SK-N-SH (cell line): ENCODE measurements around the gene ABCB9. TPM values are rescaled to one million over a fixed set of nuclear protein-coding genes. Genes with fewer than 3 reads are reported as not detected.

Source experiments
- CTCF ChIA-PET: fragments of 300-600, 350-600 bp; formaldehyde crosslinking; extraction: SDS; loops from one replicate; lab custom pipeline; 2021; lab: Yijun Ruan, JAX
- POLR2A ChIA-PET: fragments of 350-600 bp; sonication (Branson Sonifier 250); formaldehyde crosslinking; extraction: SDS; loops from one replicate; lab custom pipeline; 2020; ENCODE audit warnings: antibody characterized with exemption, inconsistent platforms; lab: Yijun Ruan, JAX
- DNase-seq: peaks from one replicate; pipeline ENCODE4 v3.0.0; 2012
- H2AFZ ChIP-seq: fragments of 200-600 bp; sonication (generic); 2 replicates; pipeline ENCODE4 v1.8.1; 2016; ENCODE audit warnings: antibody characterized with exemption, mild to moderate bottlenecking, low read depth
- H3F3A ChIP-seq: fragments of 200-600 bp; sonication (generic); replicated peaks from 2 replicates; pipeline ENCODE3; 2016; ENCODE audit warnings: antibody characterized with exemption, mild to moderate bottlenecking; ENCODE audit not compliant: insufficient read depth
- H3K27ac ChIP-seq, 2 experiments: fragments of 200-500 bp in 1 of 2; fragments of 200-600 bp in 1 of 2; sonication (Bioruptor generic) in 1 of 2; sonication (generic), shearing (Covaris generic) in 1 of 2; 2 replicates each; pipeline versions ENCODE4 v1.5.1 to v1.6.1; 2014 to 2016; ENCODE audit warnings: low read depth in 2 of 2, inconsistent platforms in 1 of 2, low read length in 1 of 2, mild to moderate bottlenecking in 1 of 2, mixed read lengths in 1 of 2
- H3K27me3 ChIP-seq: fragments of 200-600 bp; sonication (generic), shearing (Covaris generic); 2 replicates; pipeline ENCODE4 v1.6.1; 2016; ENCODE audit warnings: mixed run types; ENCODE audit not compliant: insufficient read depth
- H3K36me3 ChIP-seq, 2 experiments: fragments of 200-500 bp in 1 of 2; fragments of 200-600 bp in 1 of 2; sonication (Bioruptor generic) in 1 of 2; sonication (generic) in 1 of 2; replicated peaks in 1 of 2; 2 replicates each; pipeline versions ENCODE3 to v1.5.1; 2014 to 2016; ENCODE audit warnings: low read length in 1 of 2, mild to moderate bottlenecking in 1 of 2; ENCODE audit not compliant: insufficient read depth in 2 of 2, control insufficient read depth in 1 of 2
- H3K4me1 ChIP-seq, 2 experiments: fragments of 200-500 bp in 1 of 2; fragments of 200-600 bp in 1 of 2; sonication (Bioruptor generic) in 1 of 2; sonication (generic), shearing (Covaris generic) in 1 of 2; 2 replicates each; pipeline versions ENCODE4 v1.5.1 to v1.6.1; 2014 to 2016; ENCODE audit warnings: low read depth in 1 of 2, low read length in 1 of 2, mixed run types in 1 of 2; ENCODE audit not compliant: insufficient read depth in 2 of 2, control insufficient read depth in 1 of 2
- H3K4me2 ChIP-seq: fragments of 200-600 bp; sonication (generic), shearing (Covaris generic); 2 replicates; pipeline ENCODE4 v1.6.1; 2017; ENCODE audit warnings: mixed run types
- H3K4me3 ChIP-seq, 2 experiments: fragments of 200-500 bp in 1 of 2; fragments of 200-600 bp in 1 of 2; sonication (Bioruptor generic) in 1 of 2; sonication (generic), shearing (Covaris generic) in 1 of 2; 2 replicates each; pipeline versions ENCODE4 v1.5.1 to v1.8.1; 2014 to 2016; ENCODE audit warnings: low read depth in 2 of 2, inconsistent platforms in 1 of 2, low read length in 1 of 2, mild to moderate bottlenecking in 1 of 2, mixed read lengths in 1 of 2, moderate library complexity in 1 of 2
- H3K79me2 ChIP-seq: fragments of 200-600 bp; sonication (generic); 2 replicates; pipeline ENCODE4 v1.8.1; 2017; ENCODE audit warnings: mild to moderate bottlenecking; ENCODE audit not compliant: insufficient read depth
- H3K9ac ChIP-seq: fragments of 200-600 bp; sonication (generic); 2 replicates; pipeline ENCODE4 v1.6.1; 2017; ENCODE audit warnings: mixed run types
- H3K9me2 ChIP-seq: fragments of 200-600 bp; sonication (generic); 2 replicates; pipeline ENCODE4 v1.6.1; 2017; ENCODE audit warnings: mixed run types
- H3K9me3 ChIP-seq: fragments of 200-600 bp; sonication (generic); 2 replicates; pipeline ENCODE4 v1.6.1; 2017; ENCODE audit warnings: mixed run types, mild to moderate bottlenecking, moderate library complexity
- H4K20me1 ChIP-seq: fragments of 200-600 bp; sonication (generic); 2 replicates; pipeline ENCODE4 v1.6.1; 2017; ENCODE audit warnings: mild to moderate bottlenecking, mixed run types; ENCODE audit not compliant: insufficient read depth
- CHD2 ChIP-seq: fragments of 150-350 bp; IDR thresholded peaks from 2 replicates; pipeline ENCODE4 v1.6.1; 2018; ENCODE audit warnings: low read length; ENCODE audit not compliant: partially characterized antibody
- ELF1 ChIP-seq: IDR thresholded peaks from 2 replicates; pipeline ENCODE4 v1.4.0; 2012
- FOSL2 ChIP-seq: IDR thresholded peaks from 2 replicates; pipeline ENCODE4 v1.4.0; 2012; ENCODE audit warnings: low read depth, mild to moderate bottlenecking, moderate library complexity, borderline replicate concordance
- GATA2 ChIP-seq: sonication (generic); formaldehyde crosslinking; IDR thresholded peaks from 2 replicates; pipeline ENCODE4 v1.5.0; 2020; ENCODE audit warnings: mild to moderate bottlenecking, missing genetic modification reagents
- MEF2A ChIP-seq: IDR thresholded peaks from 2 replicates; pipeline ENCODE4 v1.4.0; 2012; ENCODE audit warnings: low read depth, borderline replicate concordance
- NFIC ChIP-seq: IDR thresholded peaks from 2 replicates; pipeline ENCODE4 v1.4.0; 2012; ENCODE audit warnings: borderline replicate concordance
- RCOR1 ChIP-seq: fragments of 150-350 bp; IDR thresholded peaks from 2 replicates; pipeline ENCODE4 v1.6.1; 2017; ENCODE audit warnings: antibody characterized with exemption, low read length
- SMC3 ChIP-seq: IDR thresholded peaks from 2 replicates; pipeline ENCODE4 v1.6.1; 2012; ENCODE audit warnings: low read depth, low read length, improper control_type of control experiment
- TCF12 ChIP-seq: IDR thresholded peaks from 2 replicates; pipeline ENCODE4 v1.4.0; 2012
- TEAD4 ChIP-seq: IDR thresholded peaks from 2 replicates; pipeline ENCODE4 v1.4.0; 2012; ENCODE audit warnings: mild to moderate bottlenecking, borderline replicate concordance; ENCODE audit not compliant: insufficient read depth
- WGBS: methylation state at CpG from one replicate; pipeline ENCODE4 v1.1.6; 2017; ENCODE audit warnings: low lambda C conversion rate; 5-methylcytosine and 5-hydroxymethylcytosine counted together
- polyA plus RNA-seq, 3 experiments: library from polyadenylated mRNA; depleted of rRNA; stranded (reverse); fragments of >200 nt; gene quantifications; 2 replicates each; pipeline ENCODE4 v1.2.3, GENCODE V29; 2012
- TF ChIP-seq, protein P1 (sequence below): IDR thresholded peaks from 2 replicates; pipeline ENCODE4 v1.4.0; 2012; ENCODE audit warnings: low read depth, borderline replicate concordance
- TF ChIP-seq, protein P2 (sequence below): IDR thresholded peaks from 2 replicates; pipeline ENCODE4 v1.4.0; 2012; ENCODE audit warnings: low read depth, borderline replicate concordance
- TF ChIP-seq, protein P3 (sequence below): IDR thresholded peaks from 2 replicates; pipeline ENCODE4; 2012
- TF ChIP-seq, protein P4 (sequence below): fragments of 150-350 bp; IDR thresholded peaks from 2 replicates; pipeline ENCODE4 v1.6.1; 2016; ENCODE audit warnings: mild to moderate bottlenecking, low read depth, low read length
- TF ChIP-seq, protein P5 (sequence below): IDR thresholded peaks from 2 replicates; pipeline ENCODE4 v1.4.0; 2012; ENCODE audit warnings: low read depth
- TF ChIP-seq, protein P6 (sequence below): IDR thresholded peaks from 2 replicates; pipeline ENCODE4 v1.6.1; 2012; ENCODE audit warnings: mild to moderate bottlenecking, low read depth, low read length, moderate library complexity

ABCB9 gene
- polyA plus RNA-seq, 1 of the 3 experiments (the other 2 are of a cell fraction), result 6.2 TPM

DNA sequence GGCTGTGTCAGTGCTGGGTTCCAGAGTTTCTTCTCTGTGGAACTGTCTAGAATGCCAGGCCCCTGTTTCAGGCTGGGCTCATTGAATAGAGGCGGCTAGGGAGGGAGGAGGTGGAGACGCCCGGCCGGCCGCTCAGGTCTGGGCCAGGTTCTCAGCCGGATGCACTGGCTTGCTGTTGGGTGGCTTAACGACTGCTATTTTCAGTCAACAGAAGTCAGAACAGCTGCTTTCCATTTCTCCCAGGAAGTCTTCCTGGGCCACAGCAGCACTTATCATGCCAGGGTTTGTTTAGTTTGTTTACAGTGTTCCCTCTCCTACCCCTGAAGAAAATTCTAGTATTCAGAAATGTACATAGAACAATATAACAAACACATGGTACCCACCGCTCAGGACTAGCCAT is 44.3 kb downstream of the ABCB9 start:
- no peak for DNase-seq
- H3K4me3 ChIP-seq, result no peak overlapping the region
- peaks cover 5% of the 10 kb centered on the region for H3F3A ChIP-seq
- CTCF ChIA-PET, result interaction anchor here (0.8 kb wide), 1 partner anchor 10 kb away, joined by 3 read pairs; no protein-coding TSS in a partner anchor
- H3K9me3 ChIP-seq, result no peaks in the 10 kb centered on the region
- H3K36me3 ChIP-seq, result no peaks in the 10 kb centered on the region
- H3K4me2 ChIP-seq, result no peak overlapping the region
- POLR2A ChIA-PET, result no interaction called here
- no peaks in the 10 kb centered on the region for H3K27me3 ChIP-seq
- no peaks in the 10 kb centered on the region for H3K9me2 ChIP-seq
- WGBS, result 95% methylated on average over 8 of the region's 8 CpGs
- H3K4me1 ChIP-seq, result peaks cover under 1 to 4% of the 10 kb centered on the region in 2 experiments; a peak in 1 of 4 replicates
- no peak overlapping the region for H2AFZ ChIP-seq
- H3K79me2 ChIP-seq, result no peaks in the 10 kb centered on the region
- no peaks in the 10 kb centered on the region for H4K20me1 ChIP-seq
- H3K27ac ChIP-seq, result no peak overlapping the region
- H3K9ac ChIP-seq, result no peak overlapping the region
- TF ChIP-seq TCF12 (no peak), MEF2A (no peak), FOSL2 (no peak), RCOR1 (no peak), NFIC (no peak), SMC3 (no peak)
- TF ChIP-seq, protein P1, sequence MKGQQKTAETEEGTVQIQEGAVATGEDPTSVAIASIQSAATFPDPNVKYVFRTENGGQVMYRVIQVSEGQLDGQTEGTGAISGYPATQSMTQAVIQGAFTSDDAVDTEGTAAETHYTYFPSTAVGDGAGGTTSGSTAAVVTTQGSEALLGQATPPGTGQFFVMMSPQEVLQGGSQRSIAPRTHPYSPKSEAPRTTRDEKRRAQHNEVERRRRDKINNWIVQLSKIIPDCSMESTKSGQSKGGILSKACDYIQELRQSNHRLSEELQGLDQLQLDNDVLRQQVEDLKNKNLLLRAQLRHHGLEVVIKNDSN, result no peak
- TF ChIP-seq, protein P2, sequence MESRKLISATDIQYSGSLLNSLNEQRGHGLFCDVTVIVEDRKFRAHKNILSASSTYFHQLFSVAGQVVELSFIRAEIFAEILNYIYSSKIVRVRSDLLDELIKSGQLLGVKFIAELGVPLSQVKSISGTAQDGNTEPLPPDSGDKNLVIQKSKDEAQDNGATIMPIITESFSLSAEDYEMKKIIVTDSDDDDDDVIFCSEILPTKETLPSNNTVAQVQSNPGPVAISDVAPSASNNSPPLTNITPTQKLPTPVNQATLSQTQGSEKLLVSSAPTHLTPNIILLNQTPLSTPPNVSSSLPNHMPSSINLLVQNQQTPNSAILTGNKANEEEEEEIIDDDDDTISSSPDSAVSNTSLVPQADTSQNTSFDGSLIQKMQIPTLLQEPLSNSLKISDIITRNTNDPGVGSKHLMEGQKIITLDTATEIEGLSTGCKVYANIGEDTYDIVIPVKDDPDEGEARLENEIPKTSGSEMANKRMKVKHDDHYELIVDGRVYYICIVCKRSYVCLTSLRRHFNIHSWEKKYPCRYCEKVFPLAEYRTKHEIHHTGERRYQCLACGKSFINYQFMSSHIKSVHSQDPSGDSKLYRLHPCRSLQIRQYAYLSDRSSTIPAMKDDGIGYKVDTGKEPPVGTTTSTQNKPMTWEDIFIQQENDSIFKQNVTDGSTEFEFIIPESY, result no peak
- TF ChIP-seq, protein P3, sequence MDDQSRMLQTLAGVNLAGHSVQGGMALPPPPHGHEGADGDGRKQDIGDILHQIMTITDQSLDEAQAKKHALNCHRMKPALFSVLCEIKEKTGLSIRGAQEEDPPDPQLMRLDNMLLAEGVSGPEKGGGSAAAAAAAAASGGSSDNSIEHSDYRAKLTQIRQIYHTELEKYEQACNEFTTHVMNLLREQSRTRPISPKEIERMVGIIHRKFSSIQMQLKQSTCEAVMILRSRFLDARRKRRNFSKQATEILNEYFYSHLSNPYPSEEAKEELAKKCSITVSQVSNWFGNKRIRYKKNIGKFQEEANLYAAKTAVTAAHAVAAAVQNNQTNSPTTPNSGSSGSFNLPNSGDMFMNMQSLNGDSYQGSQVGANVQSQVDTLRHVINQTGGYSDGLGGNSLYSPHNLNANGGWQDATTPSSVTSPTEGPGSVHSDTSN, result no peak
- TF ChIP-seq, protein P4, sequence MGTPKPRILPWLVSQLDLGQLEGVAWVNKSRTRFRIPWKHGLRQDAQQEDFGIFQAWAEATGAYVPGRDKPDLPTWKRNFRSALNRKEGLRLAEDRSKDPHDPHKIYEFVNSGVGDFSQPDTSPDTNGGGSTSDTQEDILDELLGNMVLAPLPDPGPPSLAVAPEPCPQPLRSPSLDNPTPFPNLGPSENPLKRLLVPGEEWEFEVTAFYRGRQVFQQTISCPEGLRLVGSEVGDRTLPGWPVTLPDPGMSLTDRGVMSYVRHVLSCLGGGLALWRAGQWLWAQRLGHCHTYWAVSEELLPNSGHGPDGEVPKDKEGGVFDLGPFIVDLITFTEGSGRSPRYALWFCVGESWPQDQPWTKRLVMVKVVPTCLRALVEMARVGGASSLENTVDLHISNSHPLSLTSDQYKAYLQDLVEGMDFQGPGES, result no peak

DNA sequence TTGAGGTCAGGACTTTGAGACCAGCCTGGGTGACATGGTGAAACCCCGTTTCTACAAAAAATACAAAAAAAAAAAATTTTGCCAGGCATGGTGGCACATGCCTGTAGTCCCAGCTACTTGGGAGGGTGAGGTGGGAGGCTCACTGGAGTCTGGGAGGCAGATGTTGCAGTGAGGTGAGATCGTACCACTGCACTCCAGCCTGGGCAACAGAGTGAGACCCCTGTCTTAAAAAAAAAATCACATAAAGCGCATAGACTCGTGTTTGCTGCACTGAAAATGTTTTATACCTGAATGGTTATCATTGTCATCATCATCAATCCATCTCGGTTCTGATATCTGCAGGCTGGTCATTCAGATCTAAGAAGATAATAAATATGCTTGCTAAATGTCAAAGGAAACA is 45.6 kb downstream of the ABCB9 start:
- H3K9me2 ChIP-seq, result no peaks in the 10 kb centered on the region
- CTCF ChIA-PET, result interaction anchor here (0.7 to 1.1 kb wide), 3 partner anchors 31 to 127 kb away, joined by 3 to 6 read pairs (median 3); no protein-coding TSS in a partner anchor

More for the DNA sequence above, 45.6 kb downstream of the ABCB9 start:
- Histone ChIP-seq H4K20me1 (no peaks in the 10 kb centered on the region), H3K4me2 (no peak overlapping the region), H2AFZ (no peak overlapping the region), H3F3A (peaks cover 13% of the 10 kb centered on the region), H3K4me1 (peaks cover 4 to 6% of the 10 kb centered on the region in 2 experiments; a peak in 1 of 4 replicates), H3K27me3 (no peaks in the 10 kb centered on the region), H3K27ac (no peak overlapping the region), H3K9me3 (no peaks in the 10 kb centered on the region), H3K36me3 (no peaks in the 10 kb centered on the region), H3K4me3 (no peak overlapping the region), H3K79me2 (no peaks in the 10 kb centered on the region), H3K9ac (no peak overlapping the region)
- 72% methylated on average over 5 of the region's 5 CpGs for WGBS
- no peak for DNase-seq
- TF ChIP-seq NFIC (no peak), CHD2 (no peak), GATA2 (CRISPR knock-in tag) (no peak), TEAD4 (no peak), RCOR1 (no peak), ELF1 (no peak)
- TF ChIP-seq, protein P5, sequence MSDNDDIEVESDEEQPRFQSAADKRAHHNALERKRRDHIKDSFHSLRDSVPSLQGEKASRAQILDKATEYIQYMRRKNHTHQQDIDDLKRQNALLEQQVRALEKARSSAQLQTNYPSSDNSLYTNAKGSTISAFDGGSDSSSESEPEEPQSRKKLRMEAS, result no peak
- TF ChIP-seq, protein P6, sequence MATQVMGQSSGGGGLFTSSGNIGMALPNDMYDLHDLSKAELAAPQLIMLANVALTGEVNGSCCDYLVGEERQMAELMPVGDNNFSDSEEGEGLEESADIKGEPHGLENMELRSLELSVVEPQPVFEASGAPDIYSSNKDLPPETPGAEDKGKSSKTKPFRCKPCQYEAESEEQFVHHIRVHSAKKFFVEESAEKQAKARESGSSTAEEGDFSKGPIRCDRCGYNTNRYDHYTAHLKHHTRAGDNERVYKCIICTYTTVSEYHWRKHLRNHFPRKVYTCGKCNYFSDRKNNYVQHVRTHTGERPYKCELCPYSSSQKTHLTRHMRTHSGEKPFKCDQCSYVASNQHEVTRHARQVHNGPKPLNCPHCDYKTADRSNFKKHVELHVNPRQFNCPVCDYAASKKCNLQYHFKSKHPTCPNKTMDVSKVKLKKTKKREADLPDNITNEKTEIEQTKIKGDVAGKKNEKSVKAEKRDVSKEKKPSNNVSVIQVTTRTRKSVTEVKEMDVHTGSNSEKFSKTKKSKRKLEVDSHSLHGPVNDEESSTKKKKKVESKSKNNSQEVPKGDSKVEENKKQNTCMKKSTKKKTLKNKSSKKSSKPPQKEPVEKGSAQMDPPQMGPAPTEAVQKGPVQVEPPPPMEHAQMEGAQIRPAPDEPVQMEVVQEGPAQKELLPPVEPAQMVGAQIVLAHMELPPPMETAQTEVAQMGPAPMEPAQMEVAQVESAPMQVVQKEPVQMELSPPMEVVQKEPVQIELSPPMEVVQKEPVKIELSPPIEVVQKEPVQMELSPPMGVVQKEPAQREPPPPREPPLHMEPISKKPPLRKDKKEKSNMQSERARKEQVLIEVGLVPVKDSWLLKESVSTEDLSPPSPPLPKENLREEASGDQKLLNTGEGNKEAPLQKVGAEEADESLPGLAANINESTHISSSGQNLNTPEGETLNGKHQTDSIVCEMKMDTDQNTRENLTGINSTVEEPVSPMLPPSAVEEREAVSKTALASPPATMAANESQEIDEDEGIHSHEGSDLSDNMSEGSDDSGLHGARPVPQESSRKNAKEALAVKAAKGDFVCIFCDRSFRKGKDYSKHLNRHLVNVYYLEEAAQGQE, result no peak
- TF ChIP-seq, protein P2, result no peak
- POLR2A ChIA-PET, result no interaction called here
